SK-N-MC (cell line): ENCODE data around the gene SLC9A1.

ENCODE experiments used
- EZH2 ChIP-seq: fragments of 200-600 bp; sonication (generic); IDR thresholded peaks from one replicate; pipeline ENCODE4 v1.6.1; 2017; ENCODE audit warnings: antibody characterized with exemption
- FOXP2 ChIP-seq: optimal IDR thresholded peaks from 2 replicates; pipeline ENCODE3; 2011; ENCODE audit warnings: mild to moderate bottlenecking, moderate library complexity; ENCODE audit not compliant: insufficient read depth; ENCODE audit errors: extremely low read length, control extremely low read depth
- POLR2AphosphoS5 ChIP-seq: IDR thresholded peaks from 2 replicates; pipeline ENCODE4 v1.6.1; 2012; ENCODE audit warnings: mild to moderate bottlenecking, low read depth, low read length, borderline replicate concordance

DNA sequence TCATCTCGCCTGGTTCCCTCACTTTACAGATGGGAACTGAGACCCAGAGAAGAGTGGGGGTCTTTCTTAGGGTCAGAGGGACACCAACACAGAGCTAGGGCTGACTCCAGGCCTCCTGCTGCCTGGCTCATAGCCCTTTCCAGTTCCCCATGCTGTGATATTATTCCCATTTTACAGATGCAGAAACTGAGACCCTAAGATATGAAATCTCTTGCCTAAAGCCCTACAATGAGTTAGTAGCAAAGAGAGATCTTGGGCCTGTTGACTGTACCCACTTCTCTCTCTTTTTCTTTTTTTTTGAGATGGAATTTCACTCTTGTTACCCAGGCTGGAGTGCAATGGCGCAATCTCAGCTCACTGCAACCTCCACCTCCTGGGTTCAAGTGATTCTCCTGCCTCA lies 49.9 kb downstream of the SLC9A1 start:
- no peak for TF ChIP-seq POLR2AphosphoS5
- TF ChIP-seq EZH2: no peak
- TF ChIP-seq FOXP2: no peak
